PC-3 (cell line): ENCODE results near the gene ELL2. TPM values are rescaled to one million over a fixed set of nuclear protein-coding genes. Genes with fewer than 3 reads are reported as not detected.

Source experiments
- ATAC-seq: fragments of 200-7000 bp; cut with Tn5 transposase; 2 replicates; pipeline ENCODE4 v1.9.1; 2020; ENCODE audit warnings: mild to moderate bottlenecking, moderate library complexity
- BruUV-seq: library from RNA; stranded (reverse); fragments of 400-500 nt; replicated peaks from 2 replicates; lab custom pipeline; 2021; lab: Mats Ljungman, UMichigan
- CTCF ChIA-PET: fragments of 300-600 bp; sonication (Branson Sonifier 250); formaldehyde crosslinking; loops from one replicate; lab custom pipeline; 2022; ENCODE audit warnings: antibody characterized with exemption; lab: Charles Lee
- POLR2A ChIA-PET: fragments of 300-600 bp; sonication (Branson Sonifier 250); formaldehyde crosslinking; loops from one replicate; lab custom pipeline; 2022; ENCODE audit warnings: antibody characterized with exemption; ENCODE audit not compliant: unreplicated experiment; lab: Charles Lee
- DNase-seq: peaks from one replicate; pipeline ENCODE4 v3.0.0-alpha.2; 2015
- H2AFZ ChIP-seq: fragments of 300-600 bp; sonication (generic); 2 replicates; pipeline ENCODE4 v1.6.0; 2016; ENCODE audit warnings: antibody characterized with exemption, low read length
- H3F3A ChIP-seq: fragments of 300-600 bp; sonication (generic); one replicate; pipeline ENCODE4 v1.6.0; 2017; ENCODE audit warnings: antibody characterized with exemption, low read length, control low read depth, mild to moderate bottlenecking; ENCODE audit not compliant: unreplicated experiment
- H3K27ac ChIP-seq: fragments of 300-600 bp; sonication (generic); 2 replicates; pipeline ENCODE4 v1.5.1; 2016; ENCODE audit warnings: mild to moderate bottlenecking, low read length
- H3K27me3 ChIP-seq: fragments of 300-600 bp; sonication (generic); 2 replicates; pipeline ENCODE4 v1.6.1; 2016; ENCODE audit warnings: low read length, mixed read lengths
- H3K36me3 ChIP-seq: fragments of 300-600 bp; sonication (generic); 2 replicates; pipeline ENCODE4 v1.6.1; 2016; ENCODE audit warnings: low read depth, mixed run types, low read length, mixed read lengths
- H3K4me1 ChIP-seq: fragments of 300-600 bp; sonication (generic); 2 replicates; pipeline ENCODE4 v1.5.1; 2016; ENCODE audit warnings: low read length; ENCODE audit not compliant: insufficient read depth
- H3K4me2 ChIP-seq: fragments of 300-600 bp; sonication (generic); 2 replicates; pipeline ENCODE4 v1.6.0; 2016; ENCODE audit warnings: low read length
- H3K4me3 ChIP-seq: fragments of 300-600 bp; sonication (generic); 2 replicates; pipeline ENCODE4 v1.5.1; 2016; ENCODE audit warnings: mild to moderate bottlenecking, low read length, mixed read lengths
- H3K79me2 ChIP-seq: fragments of 300-600 bp; sonication (generic); 2 replicates; pipeline ENCODE4 v1.6.1; 2017; ENCODE audit warnings: low read length, mixed read lengths
- H3K9ac ChIP-seq: fragments of 300-600 bp; sonication (generic); 2 replicates; pipeline ENCODE4 v1.6.0; 2016; ENCODE audit warnings: mild to moderate bottlenecking, low read length
- H3K9me2 ChIP-seq: fragments of 300-600 bp; sonication (generic); replicated peaks from 2 replicates; pipeline ENCODE4 v1.6.1; 2016; ENCODE audit warnings: mixed run types, low read length, mixed read lengths
- H3K9me3 ChIP-seq: fragments of 300-600 bp; sonication (generic); 2 replicates; pipeline ENCODE4 v1.6.1; 2016; ENCODE audit warnings: low read length, mixed read lengths
- H4K20me1 ChIP-seq: fragments of 300-600 bp; sonication (generic); 2 replicates; pipeline ENCODE4 v1.6.1; 2016; ENCODE audit warnings: low read length, mixed read lengths
- EZH2 ChIP-seq: fragments of 300-600 bp; sonication (generic); IDR thresholded peaks from one replicate; pipeline ENCODE4 v1.6.1; 2017; ENCODE audit warnings: antibody characterized with exemption, mild to moderate bottlenecking, low read length; ENCODE audit not compliant: unreplicated experiment
- EZH2phosphoT487 ChIP-seq: fragments of 300-600 bp; sonication (generic); IDR thresholded peaks from 2 replicates; pipeline ENCODE4 v1.6.1; 2018; ENCODE audit warnings: mild to moderate bottlenecking, antibody characterized with exemption, low read length, borderline replicate concordance
- intact Hi-C: fragments of 100-400 bp; cut with micrococcal nuclease; formaldehyde crosslinking; loops from 2 replicates; pipeline ENCODE4 v1.9.0; 2023
- total RNA-seq: library from RNA; depleted of rRNA; stranded (reverse); fragments of >200 nt; gene quantifications from 2 replicates; pipeline ENCODE4 v1.2.3, GENCODE V29; 2014
- TF ChIP-seq, protein P1 (sequence below): fragments of 300-600 bp; sonication (generic); conservative IDR thresholded peaks from 2 replicates; pipeline ENCODE4 v1.5.1; 2017; ENCODE audit warnings: antibody characterized with exemption, low read depth, mild to moderate bottlenecking, low read length

Gene ELL2
- total RNA-seq, 1 experiment from 2014 or later = 72.2 TPM

DNA sequence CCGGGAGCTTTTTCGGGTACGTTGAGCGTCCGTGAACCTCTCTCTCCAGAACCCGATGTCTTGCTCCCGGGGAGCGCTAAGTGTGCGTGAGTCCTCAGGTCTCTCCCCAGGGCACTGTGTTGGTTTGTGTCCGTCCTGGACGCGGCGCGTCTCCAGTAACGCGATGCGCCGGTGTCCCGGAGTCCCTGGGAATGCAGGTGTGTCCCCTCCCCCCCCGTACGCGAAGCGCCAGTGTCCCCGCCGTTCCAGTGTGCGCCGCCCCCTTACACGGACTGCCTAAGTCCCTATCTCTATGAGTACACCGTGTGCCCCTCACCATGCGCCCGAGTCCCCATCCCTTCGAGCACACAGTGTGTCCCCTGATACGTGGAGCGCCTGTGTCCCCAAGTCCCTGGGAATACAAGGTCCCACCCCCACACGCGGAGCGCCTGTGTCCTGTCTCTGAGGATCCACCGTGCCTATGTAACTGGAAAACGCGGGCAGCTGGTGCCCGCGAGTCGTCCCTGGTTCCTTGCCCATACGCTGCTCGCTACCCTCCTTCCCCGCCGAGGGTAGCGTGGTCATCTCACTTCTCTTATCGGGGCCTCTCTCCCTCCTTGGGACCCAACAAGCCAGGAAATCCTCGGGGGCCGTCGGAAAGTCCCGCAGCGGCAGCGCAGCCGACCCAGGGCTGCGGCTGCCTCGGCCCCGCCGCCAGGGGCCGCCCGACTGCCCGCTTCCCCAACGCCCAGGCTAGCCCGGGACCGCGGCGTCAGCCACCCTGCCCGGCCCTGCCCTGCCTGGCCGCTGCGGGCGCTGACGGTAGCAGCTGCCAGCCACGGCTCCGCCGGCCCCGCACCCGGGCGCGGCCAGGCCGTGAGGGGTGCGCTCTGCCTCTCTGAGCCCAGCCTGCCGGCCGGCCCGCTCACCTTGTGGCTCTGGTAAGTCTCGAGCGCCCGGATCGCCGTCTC is 709 bp downstream of the ELL2 start:
- peaks cover 72% of the 10 kb centered on the region for H3K4me1 ChIP-seq
- ChIA-PET CTCF (no interaction called here), POLR2A (no interaction called here)

GRCh38 chr5:95959888-95960666 is 1.6 kb downstream of the ELL2 start:
- Histone ChIP-seq H3K4me1 (peaks cover 68% of the 10 kb centered on the region), H3K4me3 (peak overlapping the region; percentile 99), H3K9ac (peak overlapping the region; percentile 92), H3K9me2 (no peaks in the 10 kb centered on the region), H3K27me3 (no peaks in the 10 kb centered on the region), H4K20me1 (peaks cover 59% of the 10 kb centered on the region), H3F3A (peaks cover 8% of the 10 kb centered on the region), H3K36me3 (peaks cover 10% of the 10 kb centered on the region), H3K4me2 (peak overlapping the region; percentile 97), H2AFZ (no peak overlapping the region), H3K9me3 (no peaks in the 10 kb centered on the region), H3K79me2 (peaks cover 73% of the 10 kb centered on the region), H3K27ac (peak overlapping the region; percentile 71)
- DNase-seq (no peak), ATAC-seq (no peak)
- intact Hi-C loops = loop anchor here (1.0 to 5.0 kb wide), 5 partner anchors 101 to 376 kb away; no protein-coding TSS in a partner anchor
- no peak for TF ChIP-seq EZH2phosphoT487
- TF ChIP-seq, protein P1, sequence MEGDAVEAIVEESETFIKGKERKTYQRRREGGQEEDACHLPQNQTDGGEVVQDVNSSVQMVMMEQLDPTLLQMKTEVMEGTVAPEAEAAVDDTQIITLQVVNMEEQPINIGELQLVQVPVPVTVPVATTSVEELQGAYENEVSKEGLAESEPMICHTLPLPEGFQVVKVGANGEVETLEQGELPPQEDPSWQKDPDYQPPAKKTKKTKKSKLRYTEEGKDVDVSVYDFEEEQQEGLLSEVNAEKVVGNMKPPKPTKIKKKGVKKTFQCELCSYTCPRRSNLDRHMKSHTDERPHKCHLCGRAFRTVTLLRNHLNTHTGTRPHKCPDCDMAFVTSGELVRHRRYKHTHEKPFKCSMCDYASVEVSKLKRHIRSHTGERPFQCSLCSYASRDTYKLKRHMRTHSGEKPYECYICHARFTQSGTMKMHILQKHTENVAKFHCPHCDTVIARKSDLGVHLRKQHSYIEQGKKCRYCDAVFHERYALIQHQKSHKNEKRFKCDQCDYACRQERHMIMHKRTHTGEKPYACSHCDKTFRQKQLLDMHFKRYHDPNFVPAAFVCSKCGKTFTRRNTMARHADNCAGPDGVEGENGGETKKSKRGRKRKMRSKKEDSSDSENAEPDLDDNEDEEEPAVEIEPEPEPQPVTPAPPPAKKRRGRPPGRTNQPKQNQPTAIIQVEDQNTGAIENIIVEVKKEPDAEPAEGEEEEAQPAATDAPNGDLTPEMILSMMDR = no peak
- no peak for TF ChIP-seq EZH2
- no TSS peak for BruUV-seq
- CTCF ChIA-PET = interaction anchor here (0.5 to 0.6 kb wide), 2 partner anchors 295 to 380 kb away, joined by 3 read pairs; no protein-coding TSS in a partner anchor
- POLR2A ChIA-PET = interaction anchor here (0.5 kb wide), 1 partner anchor 268 kb away, joined by 3 read pairs; no protein-coding TSS in a partner anchor

More for the DNA sequence above, 709 bp downstream of the ELL2 start:
- no peaks in the 10 kb centered on the region for H3K27me3 ChIP-seq
- no peaks in the 10 kb centered on the region for H3K9me3 ChIP-seq
- peaks cover 10% of the 10 kb centered on the region for H3K36me3 ChIP-seq
- H3K4me2 ChIP-seq = peak overlapping the region; percentile 97
- TF ChIP-seq, protein P1 = peak; percentile 56; the same call in 1 of the 2 replicates
- TF ChIP-seq EZH2 = no peak
- peak overlapping the region; percentile 99 for H3K4me3 ChIP-seq
- BruUV-seq = TSS peak; percentile 53
- peaks cover 8% of the 10 kb centered on the region for H3F3A ChIP-seq
- intact Hi-C loops = loop anchor here (1.0 to 5.0 kb wide), 6 partner anchors 102 to 375 kb away; no protein-coding TSS in a partner anchor
- peak overlapping the region; percentile 92 for H3K9ac ChIP-seq
- peak overlapping the region; percentile 72 for H2AFZ ChIP-seq
- no peaks in the 10 kb centered on the region for H3K9me2 ChIP-seq
- DNase-seq = peak; percentile 68
- peaks cover 64% of the 10 kb centered on the region for H3K79me2 ChIP-seq
- H4K20me1 ChIP-seq = peaks cover 51% of the 10 kb centered on the region
- H3K27ac ChIP-seq = peak overlapping the region; percentile 71
- ATAC-seq = peak; percentile 57
